Stomach (tissue), 9 donors: ENCODE measurements around the gene C1orf174. TPM values are rescaled to one million over a fixed set of nuclear protein-coding genes. Genes with fewer than 3 reads are reported as not detected.

ENCODE experiments used
- DNase-seq, 2 donors: peaks; one replicate each; pipeline versions ENCODE4 v3.0.0 to v3.0.0-alpha.2; 2013 to 2019
- H3K27ac ChIP-seq, 5 donors: fragments of 200-600 bp in 4 of 5; sonication (generic) in 4 of 5; one replicate each; pipeline ENCODE4 v1.5.1; 2013 to 2019; ENCODE audit warnings: mild to moderate bottlenecking in 1 of 5, moderate library complexity in 1 of 5
- H3K27me3 ChIP-seq, 3 donors: fragments of 200-600 bp; sonication (generic); one replicate each; pipeline ENCODE4 v1.5.1; 2017 to 2019; ENCODE audit warnings: mixed run types in 1 of 3
- H3K36me3 ChIP-seq, 4 donors: fragments of 200-600 bp; sonication (generic); 1 replicate in 3 of 4; 2 replicates in 1 of 4; pipeline ENCODE4 v1.5.1; 2016 to 2019
- H3K4me1 ChIP-seq, 4 donors: fragments of 200-600 bp; sonication (generic); one replicate each; pipeline ENCODE4 v1.5.1; 2016 to 2019
- H3K4me3 ChIP-seq, 4 donors: fragments of 200-600 bp; sonication (generic) in 3 of 4; one replicate each; pipeline ENCODE4 v1.5.1; 2016 to 2019; ENCODE audit warnings: mild to moderate bottlenecking in 1 of 4
- H3K9me3 ChIP-seq, 4 donors: fragments of 200-600 bp; sonication (generic); one replicate each; pipeline ENCODE4 v1.5.1; 2016 to 2019
- CTCF ChIP-seq, 7 experiments: fragments of 450-650 bp in 4 of 7; fragments of 200-600 bp in 3 of 7; sonication (generic) in 3 of 7; IDR thresholded peaks; one replicate each; pipeline ENCODE4 v1.5.1; 2016 to 2019; ENCODE audit warnings: antibody characterized with exemption in 7 of 7, control low read depth in 2 of 7, mild to moderate bottlenecking in 1 of 7
- EP300 ChIP-seq: sonication (generic); formaldehyde crosslinking; IDR thresholded peaks from one replicate; pipeline ENCODE4 v1.6.1; 2017; ENCODE audit warnings: antibody characterized with exemption
- POLR2A ChIP-seq, 4 donors: fragments of 450-650 bp; IDR thresholded peaks; one replicate each; pipeline ENCODE4 v1.6.1; 2016; ENCODE audit warnings: antibody characterized with exemption in 4 of 4, control low read depth in 2 of 4, mild to moderate bottlenecking in 1 of 4, moderate library complexity in 1 of 4
- POLR2AphosphoS5 ChIP-seq, 3 donors: sonication (generic); formaldehyde crosslinking; IDR thresholded peaks; one replicate each; pipeline ENCODE4 v1.6.1; 2016; ENCODE audit warnings: antibody characterized with exemption in 3 of 3
- WGBS, 5 donors: extraction: QIAGEN DNeasy Blood & Tissue Kit in 3 of 5; methylation state at CpG; one replicate each; pipeline versions ENCODE4 v1.1.5 to v1.1.7; 2013 to 2018; 5-methylcytosine and 5-hydroxymethylcytosine counted together
- intact Hi-C: fragments of 100-400 bp; cut with DNase I; formaldehyde crosslinking; loops from one replicate; pipeline ENCODE4 v1.15.1; 2023; ENCODE audit warnings: low total_unique reads
- polyA plus RNA-seq, 3 donors: library from polyadenylated mRNA; stranded (reverse); fragments of 200-250 nt; gene quantifications; one replicate each; pipeline ENCODE4 v1.2.3, GENCODE V29; 2013
- total RNA-seq, 5 donors: library from RNA; depleted of rRNA; stranded (reverse); fragments of >200 nt; gene quantifications; one replicate each; pipeline versions ENCODE4 v1.1.0 to v1.2.3, GENCODE V29; 2014 to 2016
- donor health status: healthy with polysubstance abuse.
- donor health status: Bipolar disorder and iron deficiency.
- donor health status: healthy.

C1orf174 gene
- total and polyA plus RNA-seq, 8 donors: 13.1 to 124 (median 18.2) TPM

GRCh38 chr1:3911981-3912808 lies 12.1 kb upstream of the C1orf174 start:
- DNase-seq: no peak
- no peaks in the 10 kb centered on the region for H3K36me3 ChIP-seq
- no peak overlapping the region for H3K4me3 ChIP-seq
- WGBS, 5 donors: 82 to 93% (median 87%) methylated on average over 16 to 38 of the region's 38 CpGs
- intact Hi-C loops: no loop called here
- H3K27ac ChIP-seq: no peak overlapping the region
- no peaks in the 10 kb centered on the region for H3K9me3 ChIP-seq
- peaks cover 0 to 9% (median 8%) of the 10 kb centered on the region in 4 donors for H3K4me1 ChIP-seq
- H3K27me3 ChIP-seq: peaks cover 0 to 55% (median 11%) of the 10 kb centered on the region in 3 donors
- TF ChIP-seq EP300 (no peak), POLR2AphosphoS5 (IDR thresholded peaks at IDR 0.05) (no peak), POLR2A (IDR thresholded peaks at IDR 0.05) (no peak), CTCF (IDR thresholded peaks at IDR 0.05) (no peak)

- no peak overlapping the region for H3K27ac ChIP-seq
- H3K36me3 ChIP-seq: no peaks in the 10 kb centered on the region
- 13 to 26% (median 16%) methylated on average over 10 to 35 of the region's 35 CpGs for WGBS, 5 donors
- no peaks in the 10 kb centered on the region for H3K9me3 ChIP-seq
- peaks cover 0 to 9% (median 8%) of the 10 kb centered on the region in 4 donors for H3K4me1 ChIP-seq
- TF ChIP-seq CTCF (IDR thresholded peaks at IDR 0.05) (peak in 5 of 7 experiments; percentile 56 to 78 (median 65)), EP300 (no peak), POLR2AphosphoS5 (IDR thresholded peaks at IDR 0.05) (no peak), POLR2A (IDR thresholded peaks at IDR 0.05) (no peak)
- peaks cover 0 to 53% (median 11%) of the 10 kb centered on the region in 3 donors for H3K27me3 ChIP-seq
- DNase-seq: peak; percentile 83 to 90
- intact Hi-C loops: no loop called here
- H3K4me3 ChIP-seq: no peak overlapping the region
These were observed 11.1 kb upstream of the C1orf174 start for GRCh38 chr1:3910857-3911845.

GRCh38 chr1:3910049-3910731 lies 10.1 kb upstream of the C1orf174 start:
- H3K27ac ChIP-seq: no peak overlapping the region
- peaks cover 0 to 44% (median 11%) of the 10 kb centered on the region in 3 donors for H3K27me3 ChIP-seq
- intact Hi-C loops: no loop called here
- H3K36me3 ChIP-seq: no peaks in the 10 kb centered on the region
- DNase-seq: no peak
- 85 to 88% (median 86%) methylated on average over 19 to 30 of the region's 30 CpGs for WGBS, 5 donors
- TF ChIP-seq POLR2A (IDR thresholded peaks at IDR 0.05) (no peak), POLR2AphosphoS5 (IDR thresholded peaks at IDR 0.05) (no peak), CTCF (IDR thresholded peaks at IDR 0.05) (no peak), EP300 (no peak)
- no peaks in the 10 kb centered on the region for H3K9me3 ChIP-seq
- H3K4me3 ChIP-seq: no peak overlapping the region
- peaks cover 0 to 9% (median 8%) of the 10 kb centered on the region in 4 donors for H3K4me1 ChIP-seq
